GM23338 (cell line): ENCODE data around the gene SDE2. TPM values are rescaled to one million over a fixed set of nuclear protein-coding genes. Genes with fewer than 3 reads are reported as not detected.

ENCODE experiments used
- ATAC-seq: fragments of 200-7000 bp; cut with Tn5 transposase; 3 replicates; pipeline ENCODE4 v1.9.1; 2020
- DNase-seq: peaks from one replicate; pipeline ENCODE4 v3.0.0-alpha.2; 2015; ENCODE audit warnings: low spot score
- H2AFZ ChIP-seq: fragments of 200-600 bp; sonication (generic); 2 replicates; pipeline ENCODE4 v1.8.0; 2016; ENCODE audit warnings: antibody characterized with exemption, mild to moderate bottlenecking, moderate library complexity
- H3F3A ChIP-seq: fragments of 200-600 bp; sonication (generic); replicated peaks from 2 replicates; pipeline ENCODE4 v1.8.0; 2017; ENCODE audit warnings: antibody characterized with exemption, mixed run types, low read depth
- H3K27ac ChIP-seq: fragments of 200-600 bp; sonication (generic); 2 replicates; pipeline ENCODE4 v1.6.1; 2016; ENCODE audit warnings: low read depth
- H3K27me3 ChIP-seq: fragments of 200-600 bp; sonication (generic); 2 replicates; pipeline ENCODE4 v1.8.0; 2016; ENCODE audit warnings: mild to moderate bottlenecking, mixed run types, moderate library complexity; ENCODE audit not compliant: insufficient read depth
- H3K36me3 ChIP-seq: fragments of 200-600 bp; sonication (generic); 2 replicates; pipeline ENCODE4 v1.8.0; 2016; ENCODE audit warnings: mild to moderate bottlenecking; ENCODE audit not compliant: insufficient read depth
- H3K4me1 ChIP-seq: fragments of 200-600 bp; sonication (generic); 2 replicates; pipeline ENCODE4 v1.8.0; 2016; ENCODE audit warnings: mild to moderate bottlenecking, moderate library complexity; ENCODE audit not compliant: insufficient read depth
- H3K4me2 ChIP-seq: fragments of 200-600 bp; sonication (generic); 2 replicates; pipeline ENCODE4 v1.7.1; 2017; ENCODE audit warnings: mixed run types
- H3K4me3 ChIP-seq: fragments of 200-600 bp; sonication (generic); 2 replicates; pipeline ENCODE4 v1.6.1; 2016; ENCODE audit warnings: mixed run types
- H3K79me2 ChIP-seq: fragments of 200-600 bp; sonication (generic); replicated peaks from 2 replicates; pipeline ENCODE4 v1.8.0; 2017; ENCODE audit warnings: mild to moderate bottlenecking; ENCODE audit not compliant: insufficient read depth
- H3K9me2 ChIP-seq: fragments of 200-600 bp; sonication (generic); 2 replicates; pipeline ENCODE4 v1.8.0; 2017; ENCODE audit not compliant: insufficient read depth
- H4K20me1 ChIP-seq: fragments of 200-600 bp; sonication (generic); replicated peaks from 2 replicates; pipeline ENCODE4 v1.8.0; 2017; ENCODE audit warnings: mild to moderate bottlenecking; ENCODE audit not compliant: insufficient read depth
- H3K27ac Mint-ChIP-seq: 2 replicates; pipeline ENCODE4 v1.8.0; 2020; ENCODE audit warnings: inconsistent platforms, mild to moderate bottlenecking, moderate library complexity, mixed read lengths
- H3K27me3 Mint-ChIP-seq: 3 replicates; pipeline ENCODE4 v1.8.0; 2022; ENCODE audit warnings: low read depth, mild to moderate bottlenecking, moderate library complexity, mixed read lengths, inconsistent platforms; ENCODE audit not compliant: insufficient read depth, poor library complexity
- H3K36me3 Mint-ChIP-seq: 3 replicates; pipeline ENCODE4 v1.8.0; 2021; ENCODE audit warnings: low read depth, mild to moderate bottlenecking, inconsistent platforms, moderate library complexity, mixed read lengths
- H3K4me1 Mint-ChIP-seq: 3 replicates; pipeline ENCODE4 v1.8.0; 2020; ENCODE audit warnings: mild to moderate bottlenecking, inconsistent platforms, mixed read lengths
- H3K4me3 Mint-ChIP-seq: 3 replicates; pipeline ENCODE4 v1.8.0; 2021; ENCODE audit warnings: moderate library complexity, mild to moderate bottlenecking, inconsistent platforms, mixed read lengths
- H3K9me3 Mint-ChIP-seq: 3 replicates; pipeline ENCODE4 v1.8.0; 2020; ENCODE audit warnings: moderate library complexity, mild to moderate bottlenecking, inconsistent platforms, mixed read lengths
- CREB1 ChIP-seq: fragments of 250-450 bp; sonication (Bioruptor Pico); IDR thresholded peaks from 2 replicates; pipeline ENCODE4 v1.5.0; 2020; ENCODE audit warnings: low read depth, mild to moderate bottlenecking, moderate library complexity
- CTCF ChIP-seq, 2 experiments: fragments of 200-600 bp in 1 of 2; sonication (generic) in 1 of 2; conservative IDR thresholded peaks; 2 replicates each; pipeline versions ENCODE4 v1.5.1 to v1.6.1; 2016 to 2017; ENCODE audit warnings: antibody characterized with exemption in 2 of 2, low read depth in 2 of 2, mild to moderate bottlenecking in 2 of 2, moderate library complexity in 1 of 2
- EZH2 ChIP-seq: fragments of 200-600 bp; sonication (generic); IDR thresholded peaks from one replicate; pipeline ENCODE4 v1.8.0; 2017; ENCODE audit warnings: antibody characterized with exemption, mild to moderate bottlenecking, low read depth; ENCODE audit not compliant: unreplicated experiment
- EZH2phosphoT487 ChIP-seq: fragments of 200-600 bp; sonication (generic); IDR thresholded peaks from one replicate; pipeline ENCODE4 v1.8.1; 2018; ENCODE audit warnings: antibody characterized with exemption; ENCODE audit not compliant: unreplicated experiment
- JUNB ChIP-seq: IDR thresholded peaks from one replicate; pipeline ENCODE4 v1.6.1; 2016; ENCODE audit warnings: antibody characterized with exemption; ENCODE audit not compliant: unreplicated experiment
- NANOG ChIP-seq: IDR thresholded peaks from 2 replicates; pipeline ENCODE4 v1.6.1; 2016; ENCODE audit warnings: antibody characterized with exemption, borderline replicate concordance
- POLR2AphosphoS5 ChIP-seq: IDR thresholded peaks from 2 replicates; pipeline ENCODE4 v1.6.1; 2016; ENCODE audit warnings: antibody characterized with exemption, low read depth
- REST ChIP-seq: IDR thresholded peaks from one replicate; pipeline ENCODE4 v1.6.1; 2018; ENCODE audit warnings: antibody characterized with exemption; ENCODE audit not compliant: unreplicated experiment
- STAT1 ChIP-seq: IDR thresholded peaks from one replicate; pipeline ENCODE4 v1.6.1; 2016; ENCODE audit warnings: antibody characterized with exemption; ENCODE audit not compliant: unreplicated experiment
- ZNF114 ChIP-seq: fragments of 250-450 bp; sonication (Bioruptor Pico); IDR thresholded peaks from 2 replicates; pipeline ENCODE4 v1.5.0; 2020; ENCODE audit warnings: mild to moderate bottlenecking, moderate library complexity
- ZNF331 ChIP-seq: fragments of 250-450 bp; sonication (Bioruptor Pico); IDR thresholded peaks from 2 replicates; pipeline ENCODE4 v1.5.0; 2020; ENCODE audit warnings: low read depth, mild to moderate bottlenecking, moderate library complexity
- polyA plus RNA-seq: library from polyadenylated mRNA; unstranded; fragments of >200 nt; fragmentation: Nextera tagmentation; extraction: Ambion mirVana; gene quantifications from 2 replicates; pipeline ENCODE4 v1.2.1, GENCODE V29; 2016
- total RNA-seq: library from RNA; depleted of rRNA; stranded (reverse); fragments of >200 nt; shearing (Covaris generic); gene quantifications from 2 replicates; pipeline ENCODE4 v1.2.3, GENCODE V29; 2014
- TF ChIP-seq, protein P1 (sequence below): fragments of 250-450 bp; sonication (Bioruptor Pico); IDR thresholded peaks from 2 replicates; pipeline ENCODE4 v1.5.0; 2020; ENCODE audit warnings: mild to moderate bottlenecking, moderate library complexity
- TF ChIP-seq, protein P2 (sequence below): IDR thresholded peaks from 2 replicates; pipeline ENCODE4 v1.6.1; 2016; ENCODE audit warnings: antibody characterized with exemption

Gene SDE2
- total and polyA plus RNA-seq, 2 experiments from 2014 or later = 10.6 to 26.9 TPM

- ATAC-seq = no peak
Observed at GRCh38 chr1:225946082-225946620, 53.0 kb downstream of the SDE2 start.

More at GRCh38 chr1:225946082-225946620, 53.0 kb downstream of the SDE2 start:
- no peak for TF ChIP-seq EZH2
- TF ChIP-seq, protein P1, sequence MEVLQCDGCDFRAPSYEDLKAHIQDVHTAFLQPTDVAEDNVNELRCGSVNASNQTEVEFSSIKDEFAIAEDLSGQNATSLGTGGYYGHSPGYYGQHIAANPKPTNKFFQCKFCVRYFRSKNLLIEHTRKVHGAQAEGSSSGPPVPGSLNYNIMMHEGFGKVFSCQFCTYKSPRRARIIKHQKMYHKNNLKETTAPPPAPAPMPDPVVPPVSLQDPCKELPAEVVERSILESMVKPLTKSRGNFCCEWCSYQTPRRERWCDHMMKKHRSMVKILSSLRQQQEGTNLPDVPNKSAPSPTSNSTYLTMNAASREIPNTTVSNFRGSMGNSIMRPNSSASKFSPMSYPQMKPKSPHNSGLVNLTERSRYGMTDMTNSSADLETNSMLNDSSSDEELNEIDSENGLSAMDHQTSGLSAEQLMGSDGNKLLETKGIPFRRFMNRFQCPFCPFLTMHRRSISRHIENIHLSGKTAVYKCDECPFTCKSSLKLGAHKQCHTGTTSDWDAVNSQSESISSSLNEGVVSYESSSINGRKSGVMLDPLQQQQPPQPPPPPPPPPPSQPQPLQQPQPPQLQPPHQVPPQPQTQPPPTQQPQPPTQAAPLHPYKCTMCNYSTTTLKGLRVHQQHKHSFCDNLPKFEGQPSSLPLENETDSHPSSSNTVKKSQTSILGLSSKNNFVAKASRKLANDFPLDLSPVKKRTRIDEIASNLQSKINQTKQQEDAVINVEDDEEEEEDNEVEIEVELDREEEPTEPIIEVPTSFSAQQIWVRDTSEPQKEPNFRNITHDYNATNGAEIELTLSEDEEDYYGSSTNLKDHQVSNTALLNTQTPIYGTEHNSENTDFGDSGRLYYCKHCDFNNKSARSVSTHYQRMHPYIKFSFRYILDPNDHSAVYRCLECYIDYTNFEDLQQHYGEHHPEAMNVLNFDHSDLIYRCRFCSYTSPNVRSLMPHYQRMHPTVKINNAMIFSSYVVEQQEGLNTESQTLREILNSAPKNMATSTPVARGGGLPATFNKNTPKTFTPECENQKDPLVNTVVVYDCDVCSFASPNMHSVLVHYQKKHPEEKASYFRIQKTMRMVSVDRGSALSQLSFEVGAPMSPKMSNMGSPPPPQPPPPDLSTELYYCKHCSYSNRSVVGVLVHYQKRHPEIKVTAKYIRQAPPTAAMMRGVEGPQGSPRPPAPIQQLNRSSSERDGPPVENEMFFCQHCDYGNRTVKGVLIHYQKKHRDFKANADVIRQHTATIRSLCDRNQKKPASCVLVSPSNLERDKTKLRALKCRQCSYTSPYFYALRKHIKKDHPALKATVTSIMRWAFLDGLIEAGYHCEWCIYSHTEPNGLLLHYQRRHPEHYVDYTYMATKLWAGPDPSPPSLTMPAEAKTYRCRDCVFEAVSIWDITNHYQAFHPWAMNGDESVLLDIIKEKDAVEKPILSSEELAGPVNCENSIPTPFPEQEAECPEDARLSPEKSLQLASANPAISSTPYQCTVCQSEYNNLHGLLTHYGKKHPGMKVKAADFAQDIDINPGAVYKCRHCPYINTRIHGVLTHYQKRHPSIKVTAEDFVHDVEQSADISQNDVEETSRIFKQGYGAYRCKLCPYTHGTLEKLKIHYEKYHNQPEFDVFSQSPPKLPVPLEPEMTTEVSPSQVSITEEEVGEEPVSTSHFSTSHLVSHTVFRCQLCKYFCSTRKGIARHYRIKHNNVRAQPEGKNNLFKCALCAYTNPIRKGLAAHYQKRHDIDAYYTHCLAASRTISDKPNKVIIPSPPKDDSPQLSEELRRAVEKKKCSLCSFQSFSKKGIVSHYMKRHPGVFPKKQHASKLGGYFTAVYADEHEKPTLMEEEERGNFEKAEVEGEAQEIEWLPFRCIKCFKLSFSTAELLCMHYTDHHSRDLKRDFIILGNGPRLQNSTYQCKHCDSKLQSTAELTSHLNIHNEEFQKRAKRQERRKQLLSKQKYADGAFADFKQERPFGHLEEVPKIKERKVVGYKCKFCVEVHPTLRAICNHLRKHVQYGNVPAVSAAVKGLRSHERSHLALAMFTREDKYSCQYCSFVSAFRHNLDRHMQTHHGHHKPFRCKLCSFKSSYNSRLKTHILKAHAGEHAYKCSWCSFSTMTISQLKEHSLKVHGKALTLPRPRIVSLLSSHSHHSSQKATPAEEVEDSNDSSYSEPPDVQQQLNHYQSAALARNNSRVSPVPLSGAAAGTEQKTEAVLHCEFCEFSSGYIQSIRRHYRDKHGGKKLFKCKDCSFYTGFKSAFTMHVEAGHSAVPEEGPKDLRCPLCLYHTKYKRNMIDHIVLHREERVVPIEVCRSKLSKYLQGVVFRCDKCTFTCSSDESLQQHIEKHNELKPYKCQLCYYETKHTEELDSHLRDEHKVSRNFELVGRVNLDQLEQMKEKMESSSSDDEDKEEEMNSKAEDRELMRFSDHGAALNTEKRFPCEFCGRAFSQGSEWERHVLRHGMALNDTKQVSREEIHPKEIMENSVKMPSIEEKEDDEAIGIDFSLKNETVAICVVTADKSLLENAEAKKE (CRISPR knock-in tag) = no peak
- TF ChIP-seq ZNF114 (CRISPR knock-in tag) = no peak
- no peak for TF ChIP-seq CTCF (conservative IDR thresholded peaks at IDR 0.05; ENCODE audit: low read depth in 2 of 2)
- TF ChIP-seq, protein P2, sequence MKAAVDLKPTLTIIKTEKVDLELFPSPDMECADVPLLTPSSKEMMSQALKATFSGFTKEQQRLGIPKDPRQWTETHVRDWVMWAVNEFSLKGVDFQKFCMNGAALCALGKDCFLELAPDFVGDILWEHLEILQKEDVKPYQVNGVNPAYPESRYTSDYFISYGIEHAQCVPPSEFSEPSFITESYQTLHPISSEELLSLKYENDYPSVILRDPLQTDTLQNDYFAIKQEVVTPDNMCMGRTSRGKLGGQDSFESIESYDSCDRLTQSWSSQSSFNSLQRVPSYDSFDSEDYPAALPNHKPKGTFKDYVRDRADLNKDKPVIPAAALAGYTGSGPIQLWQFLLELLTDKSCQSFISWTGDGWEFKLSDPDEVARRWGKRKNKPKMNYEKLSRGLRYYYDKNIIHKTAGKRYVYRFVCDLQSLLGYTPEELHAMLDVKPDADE = no peak
- TF ChIP-seq STAT1 = no peak
- no peak for TF ChIP-seq EZH2phosphoT487
- TF ChIP-seq JUNB = no peak
- TF ChIP-seq ZNF331 (CRISPR knock-in tag) = no peak
- no peak for TF ChIP-seq CREB1 (CRISPR knock-in tag)
- TF ChIP-seq REST = no peak
- no peak for TF ChIP-seq POLR2AphosphoS5
- TF ChIP-seq NANOG = no peak
- Histone ChIP-seq H3K4me1 (peaks cover 83% of the 10 kb centered on the region), H3K36me3 (no peaks in the 10 kb centered on the region), H3K4me2 (peak overlapping the region; percentile 54), H3K9me2 (no peaks in the 10 kb centered on the region), H3K4me3 (no peak overlapping the region), H3K79me2 (no peaks in the 10 kb centered on the region), H3K27me3 (peaks cover 4% of the 10 kb centered on the region; the same call in 1 of the 2 replicates), H2AFZ (no peak overlapping the region), H4K20me1 (no peaks in the 10 kb centered on the region), H3K27ac (peak overlapping the region; percentile 70; the same call in 1 of the 2 replicates), H3F3A (peaks cover 32% of the 10 kb centered on the region)
- peaks cover 75% of the 10 kb centered on the region for H3K4me1 Mint-ChIP-seq
- no peaks in the 10 kb centered on the region for H3K9me3 Mint-ChIP-seq
- peak; percentile 38 for DNase-seq
- no peak overlapping the region; the same call in 1 of the 2 replicates for H3K27ac Mint-ChIP-seq
- H3K4me3 Mint-ChIP-seq = no peak overlapping the region; the same call in 2 of the 3 replicates
- H3K27me3 Mint-ChIP-seq = peaks cover 29% of the 10 kb centered on the region
- H3K36me3 Mint-ChIP-seq = no peaks in the 10 kb centered on the region
